NCI-H1694 treated with DMSO at 0.1 percent for 48 hours (cell line): ENCODE results near the gene P3R3URF.
A peak's percentile ranks its signal among the peaks of the same experiment; 100 is the strongest.

ENCODE experiments used
- DNase-seq: peaks from one replicate; lab custom pipeline; 2025; lab: John Stamatoyannopoulos, UW

Gene P3R3URF

GRCh38 chr1:46193984-46194570, 17.8 kb upstream of the P3R3URF start:
- no peak for DNase-seq

GRCh38 chr1:46193285-46193684, 17.0 kb upstream of the P3R3URF start:
- DNase-seq: no peak

- no peak for DNase-seq
These were observed 15.9 kb upstream of the P3R3URF start for GRCh38 chr1:46192171-46192570.

- DNase-seq: no peak
These were observed 14.9 kb upstream of the P3R3URF start for GRCh38 chr1:46191033-46191701.

- DNase-seq: no peak
These were observed 14.3 kb upstream of the P3R3URF start for GRCh38 chr1:46190539-46190938.

GRCh38 chr1:46188295-46189030, 12.2 kb upstream of the P3R3URF start:
- DNase-seq: no peak

GRCh38 chr1:46187106-46187869, 11.0 kb upstream of the P3R3URF start:
- no peak for DNase-seq

- DNase-seq: no peak
These were observed 9.8 kb upstream of the P3R3URF start for GRCh38 chr1:46186076-46186475.

GRCh38 chr1:46184920-46185658, 8.8 kb upstream of the P3R3URF start:
- no peak for DNase-seq

GRCh38 chr1:46183926-46184557, 7.8 kb upstream of the P3R3URF start:
- no peak for DNase-seq

- no peak for DNase-seq
These were observed 7.0 kb upstream of the P3R3URF start for GRCh38 chr1:46183079-46183847.

GRCh38 chr1:46181343-46182260, 5.3 kb upstream of the P3R3URF start:
- peak; percentile 21 for DNase-seq

GRCh38 chr1:46180082-46180616, 3.9 kb upstream of the P3R3URF start:
- DNase-seq: peak; percentile 78

- DNase-seq: peak; percentile 93
These were observed 3.1 kb upstream of the P3R3URF start for GRCh38 chr1:46179138-46180081.

GRCh38 chr1:46175243-46175642, 1.0 kb downstream of the P3R3URF start:
- no peak for DNase-seq

GRCh38 chr1:46174448-46175231, 1.6 kb downstream of the P3R3URF start, which contains the start of gene TSPAN1:
TSPAN1 (plus strand) TSS chr1:46175087; CDS start chr1:46181108, 6,021 bp downstream.
- DNase-seq: no peak

GRCh38 chr1:46173361-46173856, 2.9 kb downstream of the P3R3URF start:
- DNase-seq: peak; percentile 54
